Motor neuron (in vitro differentiated cells): ENCODE measurements around the gene TRAK1. TPM values are rescaled to one million over a fixed set of nuclear protein-coding genes. Genes with fewer than 3 reads are reported as not detected.

Experiments used
- ATAC-seq, 8 experiments: fragments of 200-7000 bp; cut with Tn5 transposase; replicated peaks in 6 of 8; 2 replicates each; pipeline ENCODE4 v1.8.0; 2021; ENCODE audit warnings: mild to moderate bottlenecking in 8 of 8, moderate library complexity in 8 of 8
- H3K27ac ChIP-seq, 2 donors: fragments of 250-450 bp; sonication (Bioruptor Pico); 2 replicates each; pipeline ENCODE4 v1.9.0; 2021; ENCODE audit warnings: antibody characterized with exemption in 2 of 2, mild to moderate bottlenecking in 2 of 2, moderate library complexity in 1 of 2
- H3K4me1 ChIP-seq, 2 donors: fragments of 250-450 bp; sonication (Bioruptor Pico); replicated peaks in 1 of 2; 2 replicates each; pipeline ENCODE4 v1.6.1; 2021; ENCODE audit warnings: antibody characterized with exemption in 2 of 2, mild to moderate bottlenecking in 2 of 2, moderate library complexity in 1 of 2
- H3K4me3 ChIP-seq, 5 donors: fragments of 250-450 bp; sonication (Bioruptor Pico); 2 replicates each; pipeline ENCODE4 v1.9.0; 2021; ENCODE audit warnings: antibody characterized with exemption in 5 of 5, mild to moderate bottlenecking in 5 of 5, moderate library complexity in 4 of 5
- WGBS, 10 experiments: fragments of 450-650 bp; shearing (Covaris generic); methylation state at CpG; one replicate each; pipeline ENCODE4 v1.0.0; 2022; 5-methylcytosine and 5-hydroxymethylcytosine counted together
- in situ Hi-C, 9 experiments: fragments of 400-800 bp; cut with MboI; loops; one replicate each; pipeline ENCODE4 v1.15.0; 2021; ENCODE audit warnings: low sequenced_read_pairs in 9 of 9, low pct_unique_long_range_greater_than_20kb in 2 of 9; ENCODE audit not compliant: unreplicated experiment in 9 of 9
- total RNA-seq, 8 experiments: library from RNA; unstranded; fragments of 300-600 nt; gene quantifications; 2 replicates each; pipeline versions ENCODE4 v1.2.3 to v1.2.4, GENCODE V29; 2022

TRAK1 gene
- total RNA-seq, 8 experiments from 2014 or later, result 20.2 to 46.5 (median 25.8) TPM

- H3K27ac ChIP-seq, result no peak overlapping the region
- ATAC-seq, result peak in 2 of 8 experiments; percentile 12 to 51
- peaks cover 9 to 14% of the 10 kb centered on the region in 2 donors for H3K4me1 ChIP-seq
- in situ Hi-C loops, result no loop called here
- WGBS, 10 experiments, result 56 to 100% (median 85%) methylated on average over 1 to 7 of the region's 8 CpGs; no CpG with 5 or more reads in 1 of the 10 experiments
- H3K4me3 ChIP-seq, result peak overlapping the region in 1 of 5 donors; percentile 23
Measured at GRCh38 chr3:42159147-42159546, 68.0 kb downstream of the TRAK1 start.

- 0 to 60% (median 13%) methylated on average over 1 to 5 of the region's 16 CpGs; no CpG with 5 or more reads in 4 of the 10 experiments for WGBS, 10 experiments
- Histone ChIP-seq H3K4me1 (peaks cover 9 to 14% of the 10 kb centered on the region in 2 donors), H3K4me3 (peak overlapping the region in 4 of 5 donors; percentile 9 to 35 (median 17)), H3K27ac (peak overlapping the region; percentile 54 to 65)
- in situ Hi-C loops, result no loop called here
- ATAC-seq, result peak; percentile 84 to 97 (median 91)
Measured at GRCh38 chr3:42159706-42160472, 68.7 kb downstream of the TRAK1 start.

- ATAC-seq, result no peak
- in situ Hi-C loops, result no loop called here
- 20 to 100% (median 97%) methylated on average over 1 to 5 of the region's 6 CpGs for WGBS, 10 experiments
- peaks cover 9 to 14% of the 10 kb centered on the region in 2 donors for H3K4me1 ChIP-seq
- H3K4me3 ChIP-seq, result no peak overlapping the region
- H3K27ac ChIP-seq, result no peak overlapping the region
Measured at GRCh38 chr3:42161050-42161935, 70.1 kb downstream of the TRAK1 start.

- WGBS, 10 experiments, result 86 to 100% (median 92%) methylated on average over 1 to 4 of the region's 5 CpGs; no CpG with 5 or more reads in 2 of the 10 experiments
Measured at GRCh38 chr3:42162462-42162861, 71.3 kb downstream of the TRAK1 start.

GRCh38 chr3:42163622-42164244, 72.6 kb downstream of the TRAK1 start:
- ATAC-seq, result no peak
- Histone ChIP-seq H3K27ac (no peak overlapping the region), H3K4me3 (no peak overlapping the region), H3K4me1 (peaks cover 9 to 14% of the 10 kb centered on the region in 2 donors)
- in situ Hi-C loops, result no loop called here
- WGBS, 10 experiments, result 40 to 100% (median 87%) methylated on average over 1 to 5 of the region's 5 CpGs; no CpG with 5 or more reads in 1 of the 10 experiments

More at GRCh38 chr3:42162462-42162861, 71.3 kb downstream of the TRAK1 start:
- no peak overlapping the region for H3K27ac ChIP-seq
- in situ Hi-C loops, result no loop called here
- peaks cover 9 to 14% of the 10 kb centered on the region in 2 donors for H3K4me1 ChIP-seq
- no peak overlapping the region for H3K4me3 ChIP-seq
- ATAC-seq, result no peak

GRCh38 chr3:42164656-42165055, 73.5 kb downstream of the TRAK1 start:
- peaks cover 4 to 6% of the 10 kb centered on the region in 2 donors for H3K4me1 ChIP-seq
- in situ Hi-C loops, result no loop called here
- no peak overlapping the region for H3K4me3 ChIP-seq
- peak in 3 of 8 experiments; percentile 49 to 53 (median 50) for ATAC-seq
- WGBS, 10 experiments, result 40 to 100% (median 60%) methylated on average over 1 to 2 of the region's 2 CpGs; no CpG with 5 or more reads in 4 of the 10 experiments
- no peak overlapping the region for H3K27ac ChIP-seq

- ATAC-seq, result peak in 2 of 8 experiments; percentile 23 to 36
- Histone ChIP-seq H3K4me3 (no peak overlapping the region), H3K27ac (no peak overlapping the region), H3K4me1 (peaks cover 0 to under 1% of the 10 kb centered on the region in 2 donors)
- WGBS, 10 experiments, result 29 to 100% (median 90%) methylated on average over 1 to 3 of the region's 4 CpGs; no CpG with 5 or more reads in 4 of the 10 experiments
- in situ Hi-C loops, result no loop called here
Measured at GRCh38 chr3:42165211-42165610, 74.1 kb downstream of the TRAK1 start.

GRCh38 chr3:42166214-42166613, 75.1 kb downstream of the TRAK1 start:
- H3K4me1 ChIP-seq, result no peaks in the 10 kb centered on the region
- H3K27ac ChIP-seq, result no peak overlapping the region
- no peak for ATAC-seq
- WGBS, 10 experiments, result 33 to 93% (median 88%) methylated on average over 1 to 3 of the region's 3 CpGs; no CpG with 5 or more reads in 6 of the 10 experiments
- in situ Hi-C loops, result no loop called here
- no peak overlapping the region for H3K4me3 ChIP-seq

GRCh38 chr3:42166662-42167300, 75.6 kb downstream of the TRAK1 start:
- H3K27ac ChIP-seq, result no peak overlapping the region
- no peaks in the 10 kb centered on the region for H3K4me1 ChIP-seq
- H3K4me3 ChIP-seq, result no peak overlapping the region
- WGBS, 10 experiments, result 82 to 100% (median 92%) methylated on average over 1 to 7 of the region's 11 CpGs; no CpG with 5 or more reads in 3 of the 10 experiments
- in situ Hi-C loops, result no loop called here
- ATAC-seq, result peak in 2 of 8 experiments; percentile 22 to 63

- in situ Hi-C loops, result no loop called here
- Histone ChIP-seq H3K27ac (no peak overlapping the region), H3K4me3 (no peak overlapping the region), H3K4me1 (peaks cover under 1 to 4% of the 10 kb centered on the region in 2 donors)
- 83 to 100% (median 94%) methylated on average over 1 to 4 of the region's 7 CpGs; no CpG with 5 or more reads in 5 of the 10 experiments for WGBS, 10 experiments
- no peak for ATAC-seq
Measured at GRCh38 chr3:42169579-42170120, 78.5 kb downstream of the TRAK1 start.

- no peak for ATAC-seq
- peaks cover 18 to 27% of the 10 kb centered on the region in 2 donors for H3K4me1 ChIP-seq
- 71 to 100% (median 100%) methylated on average over 1 of the region's 3 CpGs; no CpG with 5 or more reads in 2 of the 10 experiments for WGBS, 10 experiments
- in situ Hi-C loops, result no loop called here
- no peak overlapping the region for H3K27ac ChIP-seq
- no peak overlapping the region for H3K4me3 ChIP-seq
Measured at GRCh38 chr3:42172047-42172654, 81.0 kb downstream of the TRAK1 start.
